SH-SY5Y (cell line): ENCODE results near the gene CD8B.

ENCODE experiments used
- GATA2 ChIP-seq: IDR thresholded peaks from 2 replicates; pipeline ENCODE4 v1.6.1; 2011; ENCODE audit warnings: mild to moderate bottlenecking, low read depth, low read length
- GATA3 ChIP-seq: IDR thresholded peaks from 2 replicates; pipeline ENCODE4 v1.6.1; 2011; ENCODE audit warnings: low read depth, mild to moderate bottlenecking, low read length, moderate library complexity

- TF ChIP-seq GATA3 (no peak), GATA2 (no peak)
These were observed 46.1 kb downstream of the CD8B start for GRCh38 chr2:86815611-86816010.
